ENCODE results near the gene GALNT15.

The GALNT15 gene

DNA sequence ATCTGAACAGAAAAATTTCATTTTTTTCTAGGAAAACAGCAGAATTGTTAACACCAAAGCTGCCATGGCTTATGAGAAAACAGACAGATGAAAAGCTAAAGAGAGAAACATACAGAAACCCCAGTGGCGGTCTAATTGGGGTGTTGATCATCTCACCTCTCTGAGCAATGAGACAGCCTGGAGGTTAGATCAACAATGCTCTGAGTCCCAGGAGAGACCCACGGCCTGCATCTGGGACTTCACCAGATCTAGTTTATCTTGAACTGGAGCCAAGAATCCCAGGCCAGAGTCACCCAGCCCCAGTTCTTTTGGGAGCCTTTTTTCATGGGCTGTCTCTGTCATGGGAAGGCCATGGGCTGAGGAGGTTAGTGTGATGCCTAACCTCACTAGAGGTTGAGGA lies 3.5 kb upstream of the GALNT15 start:
- no peak for DNase-seq

DNA sequence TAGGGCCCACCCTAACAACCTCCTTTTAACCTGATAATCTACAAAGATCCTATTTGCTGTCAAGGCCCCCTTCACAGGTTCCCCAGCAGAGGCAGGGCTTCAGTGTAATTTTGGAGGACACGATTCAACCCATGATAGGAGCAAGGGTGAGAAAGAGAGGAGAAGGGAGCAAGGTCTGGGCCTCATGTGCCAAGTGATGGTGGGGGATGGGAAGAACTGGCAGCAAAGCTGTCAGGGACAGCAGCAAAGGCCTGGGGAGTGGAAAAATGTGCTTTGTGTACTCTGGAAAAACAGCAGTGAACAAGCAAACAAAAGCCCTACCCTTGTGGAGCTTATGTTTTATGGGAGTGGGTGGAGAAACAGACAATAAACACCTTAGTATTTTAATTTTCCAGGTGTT lies 2.7 kb upstream of the GALNT15 start:
- DNase-seq, result no peak

DNA sequence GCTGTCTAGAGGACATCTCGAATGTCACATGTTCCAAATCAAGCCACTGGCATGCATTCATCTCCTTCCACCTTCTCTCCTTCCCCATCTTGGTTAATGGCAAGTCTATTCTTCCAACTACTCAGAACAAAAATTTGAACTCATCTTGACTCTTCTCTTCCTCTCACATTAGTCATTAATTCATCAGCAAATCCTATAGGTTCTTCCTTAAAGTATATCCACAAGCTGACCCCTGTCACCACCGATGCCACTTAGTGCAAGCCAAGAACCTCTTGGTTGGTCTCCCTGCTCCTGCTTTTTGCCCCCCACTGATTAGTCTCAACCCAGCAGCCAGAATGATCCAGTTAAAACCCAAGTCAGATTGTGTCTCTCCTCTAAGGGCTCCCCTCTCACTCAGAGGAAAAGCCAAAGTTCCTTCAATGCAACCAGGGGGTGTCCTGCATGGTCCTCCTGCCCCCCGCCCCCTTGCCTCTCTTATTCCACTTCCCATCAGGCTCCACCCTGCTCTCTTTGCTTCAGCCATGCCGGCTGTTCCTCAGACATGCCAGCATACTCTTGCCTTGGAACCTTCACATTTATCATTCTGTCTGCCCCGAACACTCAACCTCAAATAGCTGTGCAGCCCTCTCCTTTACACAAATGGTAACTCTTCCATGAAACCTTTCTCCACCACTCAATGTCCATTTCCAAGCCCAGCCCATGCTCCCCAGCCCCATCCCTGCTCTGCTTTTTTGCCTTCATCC lies 1.0 kb upstream of the GALNT15 start:
- DNase-seq, result no peak

DNA sequence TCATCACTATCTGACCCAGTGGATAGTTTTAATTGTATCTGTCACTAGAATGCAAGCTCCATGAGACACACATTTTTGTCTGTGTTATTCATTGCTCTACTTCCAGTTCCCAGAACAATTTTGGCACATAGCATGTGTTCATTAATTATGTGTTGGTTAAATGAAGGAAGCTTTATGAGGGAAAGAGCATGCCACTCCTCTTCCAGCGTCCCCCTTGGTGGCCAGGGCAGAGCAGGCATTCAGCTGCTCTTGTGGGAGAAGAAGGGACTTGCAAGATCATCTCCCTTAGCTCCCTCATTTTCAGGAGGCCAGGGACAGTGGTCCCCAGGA lies 489 bp upstream of the GALNT15 start:
- no peak for DNase-seq

DNA sequence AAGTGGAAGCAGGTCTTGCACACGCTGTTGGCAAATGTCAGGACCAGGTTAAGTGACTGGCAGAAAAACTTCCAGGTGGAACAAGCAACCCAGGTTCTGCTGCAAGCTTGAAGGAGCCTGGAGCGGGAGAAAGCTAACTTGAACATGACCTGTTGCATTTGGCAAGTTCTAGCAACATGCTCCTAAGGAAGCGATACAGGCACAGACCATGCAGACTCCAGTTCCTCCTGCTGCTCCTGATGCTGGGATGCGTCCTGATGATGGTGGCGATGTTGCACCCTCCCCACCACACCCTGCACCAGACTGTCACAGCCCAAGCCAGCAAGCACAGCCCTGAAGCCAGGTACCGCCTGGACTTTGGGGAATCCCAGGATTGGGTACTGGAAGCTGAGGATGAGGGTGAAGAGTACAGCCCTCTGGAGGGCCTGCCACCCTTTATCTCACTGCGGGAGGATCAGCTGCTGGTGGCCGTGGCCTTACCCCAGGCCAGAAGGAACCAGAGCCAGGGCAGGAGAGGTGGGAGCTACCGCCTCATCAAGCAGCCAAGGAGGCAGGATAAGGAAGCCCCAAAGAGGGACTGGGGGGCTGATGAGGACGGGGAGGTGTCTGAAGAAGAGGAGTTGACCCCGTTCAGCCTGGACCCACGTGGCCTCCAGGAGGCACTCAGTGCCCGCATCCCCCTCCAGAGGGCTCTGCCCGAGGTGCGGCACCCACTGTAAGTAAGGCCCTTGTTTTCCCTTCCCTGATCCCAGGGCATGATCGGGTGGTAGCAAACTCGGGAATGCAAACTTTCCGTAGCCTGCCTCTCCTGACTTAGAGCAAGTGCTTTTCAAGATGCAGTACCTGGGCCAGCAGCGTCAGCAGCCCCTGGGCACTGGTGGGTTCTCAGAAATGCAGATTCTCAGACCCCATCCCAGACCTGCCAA lies 759 bp downstream of the GALNT15 start:
- no peak for DNase-seq

DNA sequence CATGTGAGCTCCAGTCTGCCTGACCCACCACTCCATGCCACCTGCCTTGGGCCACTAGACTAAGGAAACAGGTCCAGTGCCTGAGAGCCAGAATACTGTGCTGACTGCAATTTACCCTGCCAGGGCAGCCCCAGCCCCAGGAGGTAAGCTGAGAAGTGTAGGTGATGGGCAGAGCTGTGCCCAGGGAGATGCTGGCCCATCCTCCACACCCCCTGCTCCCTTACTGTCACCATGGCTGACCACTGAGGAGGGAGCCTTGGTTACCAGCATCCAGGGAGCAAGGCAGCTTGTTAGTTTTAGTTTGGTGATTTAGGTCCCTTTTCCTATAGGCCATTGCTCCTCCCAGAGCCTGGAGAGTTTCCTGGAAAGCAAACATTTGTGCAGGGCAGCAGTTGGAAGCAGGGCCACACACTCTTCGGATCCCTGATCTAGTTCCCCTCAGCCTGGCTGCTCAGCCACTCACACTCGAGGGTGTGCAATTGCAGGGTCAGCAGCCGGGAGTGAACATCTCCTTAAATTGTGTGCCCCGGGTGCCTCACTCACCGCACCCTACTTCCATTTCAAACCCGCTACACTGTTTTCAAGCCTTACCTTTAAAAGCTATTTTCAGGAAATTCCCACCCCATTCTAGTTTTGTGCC lies 2.0 kb downstream of the GALNT15 start:
- DNase-seq, result no peak

DNA sequence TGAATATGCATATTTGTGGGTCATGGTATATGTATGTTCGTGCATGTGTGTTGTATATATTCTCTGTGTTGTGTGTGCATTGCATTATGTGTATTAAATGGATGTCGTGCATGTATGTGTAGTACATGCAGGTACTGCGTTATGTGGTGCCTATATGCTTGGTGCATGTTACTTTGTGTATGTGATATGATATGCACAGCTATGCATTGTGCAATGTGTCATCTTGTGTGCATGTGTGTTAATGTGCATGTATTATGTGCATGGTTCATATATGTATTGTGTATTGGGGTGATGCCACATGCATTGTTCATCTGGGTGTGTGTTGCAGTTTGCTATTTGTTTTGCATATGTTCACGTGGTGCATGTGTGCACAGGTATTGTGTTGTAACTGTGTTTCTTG lies 2.9 kb downstream of the GALNT15 start:
- no peak for DNase-seq

DNA sequence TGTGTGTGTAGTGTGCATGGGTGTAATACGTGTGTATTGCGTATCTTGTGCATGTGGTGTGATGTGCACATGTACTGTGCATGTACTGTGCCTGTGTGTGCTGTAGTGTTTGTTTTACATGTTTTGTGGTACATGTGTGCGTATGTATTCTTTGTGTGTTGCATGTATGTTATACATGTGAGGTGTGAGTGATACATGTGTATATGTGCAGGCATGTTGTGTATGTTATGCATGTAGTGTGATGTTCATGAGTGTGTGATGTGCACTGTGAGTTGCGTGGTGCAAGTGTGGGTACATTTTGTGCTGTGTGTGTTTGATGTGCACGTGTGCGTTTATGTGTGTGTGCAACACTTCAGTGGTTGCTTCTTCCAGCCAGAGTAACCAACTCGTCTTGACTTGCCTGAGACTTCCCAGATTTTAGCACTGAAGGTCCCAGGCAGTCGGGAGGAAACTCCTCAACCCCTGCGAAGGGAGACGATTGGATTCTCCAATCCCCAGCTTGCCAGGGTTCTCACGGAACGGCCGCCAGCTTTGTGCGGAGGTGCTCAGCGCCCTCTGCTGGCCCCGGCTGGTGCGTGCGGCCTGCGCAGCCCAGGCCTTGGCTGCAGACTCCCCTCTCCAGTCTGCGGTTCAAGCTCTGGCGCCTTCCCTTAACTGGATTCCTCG lies 3.6 kb downstream of the GALNT15 start:
- no peak for DNase-seq

DNA sequence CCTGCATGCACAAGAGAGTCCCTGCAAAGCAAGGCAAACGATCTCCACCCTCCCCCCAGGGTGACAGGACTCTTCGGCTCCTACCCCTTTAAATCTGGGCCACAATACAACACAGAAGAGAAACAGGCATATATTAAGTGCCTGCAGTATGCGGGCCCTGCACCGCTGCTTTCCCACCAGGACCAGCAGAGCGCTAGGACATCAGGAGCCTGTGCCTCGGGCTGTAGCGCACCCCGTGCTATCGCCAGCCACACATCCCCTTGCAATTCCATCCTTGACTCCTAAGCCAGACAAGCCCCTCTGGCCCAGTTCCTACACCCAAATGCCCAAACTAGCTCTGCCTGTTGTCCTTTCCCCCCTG lies 4.1 kb downstream of the GALNT15 start:
- no peak for DNase-seq

DNA sequence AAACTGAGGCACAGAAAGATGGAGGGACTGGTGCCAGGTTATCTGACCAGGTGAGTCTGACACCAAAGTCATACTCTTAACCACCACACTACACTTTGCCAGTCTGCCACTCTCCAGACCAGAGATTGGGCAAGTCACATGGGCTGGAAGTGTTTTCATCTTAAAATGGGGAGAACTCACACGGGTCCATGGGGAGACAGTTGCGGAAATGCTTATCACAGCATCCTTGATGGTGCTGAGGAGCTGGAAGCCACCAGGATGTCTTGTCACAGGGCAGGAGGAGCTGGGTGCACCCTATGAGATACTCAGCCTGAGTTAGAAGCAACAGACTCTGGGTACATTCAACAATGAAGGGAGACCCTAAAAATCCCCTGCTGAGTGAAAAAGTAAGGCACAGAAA lies 4.8 kb downstream of the GALNT15 start:
- DNase-seq, result no peak

DNA sequence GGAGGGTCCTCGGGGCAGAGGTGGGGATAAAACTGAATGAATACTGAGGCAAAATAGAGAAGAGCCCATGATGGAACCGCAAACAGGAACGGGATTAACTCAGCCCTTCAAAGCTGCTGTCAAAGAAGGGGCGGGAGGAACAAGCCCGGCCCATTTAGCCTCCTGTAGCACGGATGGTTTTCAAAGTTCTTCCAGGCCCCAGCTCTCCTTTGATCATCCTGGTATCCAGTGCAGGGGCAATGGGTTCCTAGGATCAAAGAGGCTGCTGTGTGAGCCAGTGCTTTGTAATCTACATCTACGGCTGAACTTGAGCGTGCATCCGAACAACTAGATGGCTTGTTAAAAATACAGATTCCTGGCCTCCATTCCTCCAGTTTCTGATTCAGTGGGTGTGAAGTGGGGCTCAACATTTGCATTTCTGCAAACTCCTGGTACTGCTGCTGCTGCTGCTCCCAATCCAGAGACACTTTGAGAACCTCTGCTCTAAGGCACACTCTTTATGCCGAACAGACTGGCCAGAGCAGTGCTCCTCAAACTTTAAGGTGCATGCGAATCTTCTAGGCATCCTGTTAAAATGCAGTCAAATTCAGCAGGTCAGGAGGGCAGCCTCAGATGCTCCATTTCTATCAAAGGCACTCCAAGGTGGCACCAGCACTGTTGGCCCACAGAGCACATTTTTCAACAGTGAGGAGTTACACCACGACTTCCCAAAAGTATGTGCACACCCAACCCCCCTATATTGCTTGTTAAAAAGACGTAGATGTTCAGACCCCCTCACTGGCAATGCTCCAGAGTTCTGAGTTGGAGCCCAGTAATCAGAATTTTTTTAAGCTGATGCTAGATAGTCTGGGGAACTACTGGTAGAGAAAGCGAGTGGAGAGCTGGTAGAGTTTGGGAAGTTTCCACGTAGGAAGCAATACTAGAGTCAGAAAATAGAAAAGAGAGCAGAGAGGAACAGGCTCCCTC lies 5.6 kb downstream of the GALNT15 start:
- DNase-seq, result no peak

DNA sequence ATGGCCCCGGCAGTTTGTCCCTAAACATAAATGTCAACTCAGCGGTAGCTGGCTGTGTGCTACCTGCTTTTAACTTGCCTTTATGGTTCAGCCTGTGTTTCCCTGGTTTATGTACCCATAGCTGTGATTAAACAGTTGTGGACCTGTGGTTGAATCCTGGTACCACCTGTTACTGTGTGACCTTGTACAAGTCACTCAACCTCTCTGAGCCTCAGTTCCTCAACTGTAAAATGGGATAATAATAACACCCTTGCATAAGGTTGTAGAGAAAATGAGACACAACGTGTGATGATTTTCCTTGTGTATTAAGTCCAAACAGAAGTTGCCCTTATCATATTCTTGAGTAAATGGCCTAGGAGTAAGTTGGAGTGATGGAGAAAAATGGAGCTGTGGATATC lies 6.3 kb downstream of the GALNT15 start:
- no peak for DNase-seq

DNA sequence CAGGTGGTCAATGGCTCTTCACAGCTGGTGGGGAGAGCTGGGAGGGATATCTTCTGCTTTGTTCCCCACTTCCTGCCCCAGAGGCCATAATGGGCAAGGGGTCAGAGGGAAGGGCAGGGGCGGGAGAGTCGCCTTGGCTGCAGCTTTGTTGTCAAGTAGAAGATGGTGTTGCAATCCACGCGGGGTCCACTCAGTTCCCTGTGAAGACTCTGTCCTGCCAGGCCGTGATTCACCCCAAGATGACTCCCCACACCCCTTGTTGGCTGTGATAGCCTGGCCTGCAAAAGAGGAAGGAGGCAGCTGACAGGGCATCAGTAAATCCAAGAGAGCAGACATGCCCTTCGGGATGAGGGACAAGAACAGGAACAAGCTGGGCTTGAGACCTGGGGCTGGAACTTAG lies 6.9 kb downstream of the GALNT15 start:
- DNase-seq, result no peak

DNA sequence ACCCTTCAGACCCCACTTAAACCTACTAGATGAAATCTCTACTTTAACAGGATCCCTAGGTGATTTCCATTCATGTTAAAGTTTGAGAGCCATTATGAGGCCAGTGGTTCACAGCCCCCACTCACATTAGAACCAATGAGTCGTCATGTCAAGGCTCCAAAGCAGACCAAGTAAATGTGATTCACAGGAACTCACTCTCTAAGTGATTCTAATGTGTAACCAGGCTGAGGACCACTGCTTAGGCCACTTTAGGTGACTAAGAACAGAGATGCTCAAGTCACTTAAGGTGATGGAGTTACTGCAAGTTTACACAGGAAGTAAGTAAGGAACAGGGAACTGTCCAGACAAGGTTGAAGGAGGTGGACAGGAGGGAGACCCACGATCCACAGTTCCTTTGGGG lies 7.7 kb downstream of the GALNT15 start:
- DNase-seq, result no peak

DNA sequence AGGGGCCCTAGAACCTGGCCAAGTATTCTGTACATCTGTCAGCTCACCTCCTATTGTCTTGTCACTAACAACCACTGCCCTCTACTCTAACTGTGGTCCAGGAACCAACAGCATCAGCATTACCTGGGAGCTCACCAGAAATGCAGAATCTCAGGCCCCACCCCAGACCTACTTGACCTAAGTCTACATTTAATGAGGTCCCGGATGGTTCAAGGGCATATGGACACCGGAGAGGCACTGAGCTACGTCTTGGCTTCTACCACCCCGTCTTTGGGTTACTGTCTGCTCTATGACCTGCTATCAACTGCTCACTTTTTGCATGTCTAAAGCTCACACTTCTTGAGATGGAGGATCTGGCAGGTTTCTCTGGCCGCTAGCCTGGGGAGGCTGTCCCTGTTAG lies 8.1 kb downstream of the GALNT15 start:
- no peak for DNase-seq

DNA sequence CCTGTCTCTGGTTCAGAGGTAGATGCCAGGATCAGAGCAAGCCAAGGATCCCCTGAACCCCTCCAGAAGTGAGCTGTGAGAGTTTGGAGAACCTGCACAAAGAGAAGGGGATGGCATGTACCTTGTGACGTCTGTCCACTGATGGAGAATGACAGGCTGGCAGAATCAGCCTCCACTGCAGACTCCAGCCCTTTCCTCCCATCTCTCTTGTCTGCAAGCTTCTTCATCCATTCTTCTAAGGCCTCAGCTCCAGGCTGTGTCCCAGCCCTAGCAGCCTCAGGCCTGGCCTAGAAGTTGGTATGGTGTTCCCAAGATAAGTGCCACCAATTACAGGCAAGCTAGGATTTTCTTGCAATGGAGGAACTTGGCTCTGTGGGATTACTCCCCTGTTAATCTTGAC lies 8.6 kb downstream of the GALNT15 start:
- DNase-seq, result no peak

DNA sequence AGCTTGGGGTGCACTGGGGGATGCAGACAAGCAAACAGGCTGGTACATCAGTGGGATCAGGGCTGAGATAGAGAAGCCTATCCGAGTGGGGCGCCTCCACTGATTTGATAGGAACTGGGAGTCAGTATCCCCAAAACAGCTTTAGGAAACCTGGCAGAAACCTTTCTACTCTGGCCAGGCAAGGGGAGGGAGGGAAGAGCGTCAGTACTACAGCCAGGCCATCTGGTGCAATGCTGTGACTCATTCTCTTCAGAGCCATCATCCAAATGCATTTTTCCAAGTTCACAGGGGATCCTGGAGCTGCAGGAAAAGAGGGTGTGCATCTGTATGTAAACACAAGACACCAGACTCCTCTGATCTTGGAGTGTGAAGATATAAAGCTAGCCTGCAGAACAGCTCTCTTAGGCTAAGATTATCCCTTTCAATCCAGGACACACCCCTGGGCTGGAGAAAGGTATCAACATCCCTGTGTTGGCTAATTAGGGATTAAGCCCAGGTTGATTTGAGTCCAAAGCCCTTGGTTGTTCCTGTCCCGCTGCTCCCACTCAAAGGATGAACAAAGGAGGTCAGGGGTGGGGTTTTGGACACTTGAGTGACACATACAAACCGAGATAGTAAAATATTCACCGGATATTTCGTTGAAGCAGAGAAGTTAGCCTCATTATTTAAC lies 9.3 kb downstream of the GALNT15 start:
- peak; percentile 54 for DNase-seq

DNA sequence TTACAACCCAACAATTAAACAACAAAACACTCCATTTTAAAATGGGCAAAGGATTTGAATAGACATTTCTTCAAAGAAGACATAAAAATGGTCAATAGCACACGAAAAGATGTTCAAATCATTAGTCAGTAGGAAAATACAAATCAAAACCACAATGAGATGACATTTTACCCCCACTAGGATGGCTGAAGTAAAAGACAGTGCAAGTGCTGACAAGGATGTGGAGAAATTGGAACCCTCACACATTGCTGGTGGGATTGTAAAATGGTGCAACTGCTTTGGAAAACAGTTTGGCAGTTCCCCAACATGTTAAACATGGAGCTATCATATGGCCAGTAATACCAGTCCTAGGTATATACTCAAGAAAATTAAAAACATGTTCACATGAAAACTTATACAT lies 11.6 kb downstream of the GALNT15 start:
- no peak for DNase-seq

DNA sequence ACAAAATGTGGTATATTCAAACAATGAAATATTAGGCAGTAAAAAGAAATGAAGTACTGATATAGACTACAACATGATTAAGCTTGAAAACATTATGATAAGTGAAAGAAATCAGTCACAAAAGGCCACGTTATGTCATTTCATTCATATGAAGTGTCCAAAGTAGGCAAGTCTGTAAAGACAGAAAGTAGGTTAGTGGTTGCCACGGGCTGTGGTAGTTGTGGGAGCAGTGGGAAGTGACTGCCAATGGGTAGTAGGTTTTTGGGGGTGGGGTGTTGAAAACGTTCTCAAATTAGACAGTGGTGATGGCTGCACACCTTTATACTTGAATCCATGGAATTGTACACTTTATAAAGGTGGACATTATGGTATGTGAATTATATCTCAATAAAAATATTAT lies 12.1 kb downstream of the GALNT15 start:
- no peak for DNase-seq

DNA sequence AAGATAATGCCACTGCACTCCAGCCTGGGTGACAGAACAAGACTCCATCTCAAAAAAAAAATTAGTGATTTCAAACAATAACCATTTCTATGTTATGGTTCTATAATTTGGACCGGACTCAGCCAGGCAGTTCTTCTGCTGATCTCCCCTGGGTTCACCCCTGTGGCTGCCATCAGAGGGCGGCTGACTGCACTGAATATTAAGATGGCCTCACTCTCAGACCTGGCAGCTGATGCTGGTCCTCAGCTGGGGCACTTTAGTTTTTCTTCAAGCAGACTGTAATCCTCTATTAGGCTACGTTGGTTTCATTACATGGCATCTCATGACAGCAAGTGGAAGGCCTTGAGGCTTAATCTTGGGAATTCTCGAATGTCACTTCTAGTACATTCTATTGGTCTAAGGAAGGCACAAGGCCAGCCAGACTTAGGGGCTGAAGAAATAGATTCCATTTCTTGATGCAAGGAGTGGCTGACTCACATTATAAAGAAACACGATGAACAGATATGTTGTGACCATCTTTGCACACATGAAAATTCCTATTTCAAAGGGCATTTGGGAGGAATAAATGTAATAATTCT lies 12.8 kb downstream of the GALNT15 start:
- no peak for DNase-seq

DNA sequence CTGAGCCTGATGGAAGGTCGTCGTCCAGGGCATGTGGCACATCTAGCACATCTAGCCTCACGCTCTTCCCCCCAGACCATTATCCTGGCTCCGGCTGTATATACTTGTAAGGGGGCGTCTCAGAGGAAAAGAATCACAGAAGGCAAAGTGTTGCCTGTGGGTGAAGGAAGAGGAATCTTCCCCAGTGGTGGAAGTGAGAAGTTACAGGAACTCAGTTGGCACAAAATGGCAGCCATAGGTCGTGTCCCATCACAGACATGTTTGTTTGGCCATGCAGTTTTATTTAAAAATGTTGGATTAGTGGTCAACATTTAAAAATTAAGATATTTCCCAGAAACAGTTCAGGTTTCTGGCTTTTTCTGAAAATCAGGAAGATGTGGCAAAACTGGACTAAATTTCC lies 13.6 kb downstream of the GALNT15 start:
- no peak for DNase-seq

Data from NCI-H1694 (cell line).